ENCODE results near the gene MYMX. TPM values are rescaled to one million over a fixed set of nuclear protein-coding genes. Genes with fewer than 3 reads are reported as not detected.
"Not testable (repeated sequence)": the region's sequence is repeated elsewhere in the genome, so short reads cannot be mapped to it uniquely, and the experiment has no call there.

The MYMX gene
- total RNA-seq, 4 donors from 2014 or later, result 0.95 TPM; not detected in 3

DNA sequence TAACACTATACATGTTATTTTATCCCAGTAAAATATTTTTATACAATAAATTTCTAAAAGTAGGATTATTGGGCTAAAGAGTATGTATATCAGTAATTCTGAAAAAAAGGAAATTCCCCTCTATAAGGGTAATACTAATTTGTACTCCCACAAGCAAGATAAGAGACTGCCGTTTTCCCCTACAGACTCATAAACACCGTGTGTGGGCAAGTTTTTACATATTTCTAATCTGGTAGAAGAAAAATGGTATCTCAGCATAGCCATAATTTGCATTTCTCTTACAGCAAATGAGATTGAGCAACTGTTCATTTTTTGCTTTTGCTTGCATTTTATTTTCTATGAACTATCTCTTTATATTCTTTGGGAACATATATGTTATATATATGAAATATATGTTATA, 26.0 kb upstream of the MYMX start:
- H3K27me3 ChIP-seq, result no peaks in the 10 kb centered on the region
- H3K4me1 ChIP-seq, result peaks cover 0 to 7% (median 3%) of the 10 kb centered on the region in 4 donors
- in situ Hi-C loops (cut with MboI; ENCODE audit: low pct_ligation_motif_present in 1 of 4, low pct_unique_long_range_greater_than_20kb in 1 of 4, low sequenced_read_pairs in 3 of 4) (no loop called here), intact Hi-C loops (cut with DNase I; ENCODE audit: low total_unique reads) (no loop called here)
- DNase-seq, result no peak
- H3K36me3 ChIP-seq, result no peaks in the 10 kb centered on the region
- H3K4me3 ChIP-seq, result no peak overlapping the region
- no peak overlapping the region for H3K27ac ChIP-seq
- no peaks in the 10 kb centered on the region for H3K9me3 ChIP-seq
- no peak for TF ChIP-seq POLR2A (IDR thresholded peaks at IDR 0.05)
- no peak for TF ChIP-seq EP300 (IDR thresholded peaks at IDR 0.05; ENCODE audit: low read depth)
- TF ChIP-seq, protein P1, sequence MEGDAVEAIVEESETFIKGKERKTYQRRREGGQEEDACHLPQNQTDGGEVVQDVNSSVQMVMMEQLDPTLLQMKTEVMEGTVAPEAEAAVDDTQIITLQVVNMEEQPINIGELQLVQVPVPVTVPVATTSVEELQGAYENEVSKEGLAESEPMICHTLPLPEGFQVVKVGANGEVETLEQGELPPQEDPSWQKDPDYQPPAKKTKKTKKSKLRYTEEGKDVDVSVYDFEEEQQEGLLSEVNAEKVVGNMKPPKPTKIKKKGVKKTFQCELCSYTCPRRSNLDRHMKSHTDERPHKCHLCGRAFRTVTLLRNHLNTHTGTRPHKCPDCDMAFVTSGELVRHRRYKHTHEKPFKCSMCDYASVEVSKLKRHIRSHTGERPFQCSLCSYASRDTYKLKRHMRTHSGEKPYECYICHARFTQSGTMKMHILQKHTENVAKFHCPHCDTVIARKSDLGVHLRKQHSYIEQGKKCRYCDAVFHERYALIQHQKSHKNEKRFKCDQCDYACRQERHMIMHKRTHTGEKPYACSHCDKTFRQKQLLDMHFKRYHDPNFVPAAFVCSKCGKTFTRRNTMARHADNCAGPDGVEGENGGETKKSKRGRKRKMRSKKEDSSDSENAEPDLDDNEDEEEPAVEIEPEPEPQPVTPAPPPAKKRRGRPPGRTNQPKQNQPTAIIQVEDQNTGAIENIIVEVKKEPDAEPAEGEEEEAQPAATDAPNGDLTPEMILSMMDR (IDR thresholded peaks at IDR 0.05), result no peak
- TF ChIP-seq POLR2AphosphoS5 (IDR thresholded peaks at IDR 0.05), result no peak
- WGBS, 2 donors (ENCODE audit: low coverage in 1 of 2), result 22 to 32% methylated on average over 2 of the region's 2 CpGs

DNA sequence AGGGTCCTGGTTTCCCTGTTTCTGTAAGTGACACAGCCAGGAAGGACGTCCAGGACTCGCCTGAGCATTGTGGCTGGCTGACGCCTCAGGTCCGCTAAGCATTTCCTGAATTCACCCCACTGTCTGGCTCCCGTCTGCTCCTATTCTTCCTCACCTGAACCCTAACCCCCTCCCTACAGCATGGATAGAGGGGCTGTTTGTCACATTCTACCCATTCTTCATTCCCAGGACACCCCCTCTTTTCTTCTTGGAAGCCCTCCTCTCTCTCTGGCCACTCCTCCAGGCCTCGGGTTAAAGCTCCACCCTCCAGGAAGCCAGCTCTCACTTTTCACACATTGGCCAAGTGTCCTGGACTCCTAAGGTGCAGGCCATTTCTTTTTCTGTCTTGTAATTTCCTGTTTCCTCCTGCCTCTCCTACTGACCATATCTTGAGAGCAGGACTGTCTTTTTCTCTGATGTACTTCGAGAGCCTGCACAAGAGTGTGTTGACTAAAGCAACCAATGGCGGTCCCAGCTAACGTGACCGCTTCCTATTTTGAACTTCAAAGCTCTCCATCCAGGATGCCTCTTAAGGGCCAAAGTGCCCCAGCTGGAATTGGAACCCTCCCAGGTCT, 24.2 kb upstream of the MYMX start:
- Histone ChIP-seq H3K4me3 (no peak overlapping the region), H3K27me3 (no peaks in the 10 kb centered on the region), H3K27ac (no peak overlapping the region), H3K9me3 (no peaks in the 10 kb centered on the region), H3K36me3 (no peaks in the 10 kb centered on the region), H3K4me1 (peaks cover 0 to 7% (median 3%) of the 10 kb centered on the region in 4 donors)
- in situ Hi-C loops (cut with MboI; ENCODE audit: low pct_ligation_motif_present in 1 of 4, low pct_unique_long_range_greater_than_20kb in 1 of 4, low sequenced_read_pairs in 3 of 4) (no loop called here), intact Hi-C loops (cut with DNase I; ENCODE audit: low total_unique reads) (no loop called here)
- TF ChIP-seq, protein P1 (IDR thresholded peaks at IDR 0.05), result no peak
- no peak for TF ChIP-seq POLR2AphosphoS5 (IDR thresholded peaks at IDR 0.05)
- no peak for TF ChIP-seq EP300 (IDR thresholded peaks at IDR 0.05; ENCODE audit: low read depth)
- TF ChIP-seq POLR2A (IDR thresholded peaks at IDR 0.05), result no peak
- no peak for DNase-seq
- WGBS, 2 donors (ENCODE audit: low coverage in 1 of 2), result 63 to 69% methylated on average over 10 of the region's 10 CpGs

DNA sequence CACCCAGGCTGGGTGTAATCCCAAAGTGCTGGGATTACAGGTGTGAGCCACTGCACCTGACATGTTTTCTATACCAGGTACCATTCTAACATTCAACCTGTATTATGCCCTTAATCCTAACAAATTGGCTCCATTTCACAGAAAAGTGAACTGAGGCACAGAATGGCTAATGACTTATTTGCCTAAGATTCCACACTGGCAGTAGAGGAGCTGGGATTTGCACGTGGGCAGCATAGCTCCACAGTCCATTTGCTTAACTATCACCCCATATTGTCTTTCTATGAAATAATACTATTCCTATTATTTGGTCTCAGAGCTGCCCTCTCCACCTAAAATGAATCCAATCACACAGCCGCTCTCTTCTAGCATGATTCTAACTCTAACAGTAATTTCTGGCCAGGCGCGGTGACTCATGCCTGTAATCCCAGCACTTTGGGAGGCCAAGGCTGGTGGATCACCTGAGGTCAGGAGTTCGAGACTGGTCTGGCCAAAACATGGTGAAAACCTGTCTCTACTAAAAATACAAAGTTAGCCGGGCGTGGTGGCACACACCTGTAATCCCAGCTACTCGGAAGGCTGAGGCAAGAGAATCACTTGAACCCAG, 23.3 kb upstream of the MYMX start:
- in situ Hi-C loops (cut with MboI; ENCODE audit: low pct_ligation_motif_present in 1 of 4, low pct_unique_long_range_greater_than_20kb in 1 of 4, low sequenced_read_pairs in 3 of 4), result no loop called here
- Histone ChIP-seq H3K27ac (no peak overlapping the region), H3K27me3 (no peaks in the 10 kb centered on the region), H3K9me3 (no peaks in the 10 kb centered on the region), H3K4me1 (peaks cover 0 to 7% (median 3%) of the 10 kb centered on the region in 4 donors), H3K36me3 (no peaks in the 10 kb centered on the region), H3K4me3 (no peak overlapping the region)
- DNase-seq, result no peak
- 75 to 89% methylated on average over 1 to 8 of the region's 8 CpGs for WGBS, 2 donors (ENCODE audit: low coverage in 1 of 2)
- intact Hi-C loops (cut with DNase I; ENCODE audit: low total_unique reads), result no loop called here
- TF ChIP-seq POLR2AphosphoS5 (IDR thresholded peaks at IDR 0.05), result no peak
- TF ChIP-seq, protein P1 (IDR thresholded peaks at IDR 0.05), result no peak

DNA sequence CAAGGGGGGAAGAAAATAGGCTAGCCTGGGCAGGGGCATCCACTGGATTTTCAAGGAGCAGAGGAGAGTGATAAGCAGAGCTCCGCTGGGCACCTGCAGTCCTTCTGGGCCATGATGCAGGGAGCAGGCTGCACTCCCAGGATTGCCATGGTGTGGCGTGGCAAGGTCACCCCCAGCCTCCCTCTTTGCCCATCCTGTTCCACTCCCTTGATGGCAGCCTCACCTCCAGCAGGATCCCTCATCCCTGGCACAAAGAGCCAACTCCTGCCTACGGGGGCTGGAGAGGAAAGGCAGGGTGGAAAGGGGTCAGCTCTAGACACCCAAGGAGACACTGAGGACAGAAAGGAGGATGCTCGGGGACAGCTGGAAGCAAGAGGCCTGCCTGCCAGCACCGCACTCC, 22.4 kb upstream of the MYMX start:
- no peak overlapping the region for H3K27ac ChIP-seq
- H3K27me3 ChIP-seq, result no peaks in the 10 kb centered on the region
- H3K36me3 ChIP-seq, result no peaks in the 10 kb centered on the region
- DNase-seq, result no peak
- intact Hi-C loops (cut with DNase I; ENCODE audit: low total_unique reads), result no loop called here
- in situ Hi-C loops (cut with MboI; ENCODE audit: low pct_ligation_motif_present in 1 of 4, low pct_unique_long_range_greater_than_20kb in 1 of 4, low sequenced_read_pairs in 3 of 4), result no loop called here
- TF ChIP-seq, protein P1 (IDR thresholded peaks at IDR 0.05), result no peak
- TF ChIP-seq POLR2AphosphoS5 (IDR thresholded peaks at IDR 0.05), result no peak
- no peak for TF ChIP-seq POLR2A (IDR thresholded peaks at IDR 0.05)
- TF ChIP-seq EP300 (IDR thresholded peaks at IDR 0.05; ENCODE audit: low read depth), result no peak
- H3K4me1 ChIP-seq, result peaks cover 0 to 7% (median 3%) of the 10 kb centered on the region in 4 donors
- WGBS, 2 donors (ENCODE audit: low coverage in 1 of 2), result 85 to 87% methylated on average over 3 to 5 of the region's 5 CpGs
- no peaks in the 10 kb centered on the region for H3K9me3 ChIP-seq
- no peak overlapping the region for H3K4me3 ChIP-seq

DNA sequence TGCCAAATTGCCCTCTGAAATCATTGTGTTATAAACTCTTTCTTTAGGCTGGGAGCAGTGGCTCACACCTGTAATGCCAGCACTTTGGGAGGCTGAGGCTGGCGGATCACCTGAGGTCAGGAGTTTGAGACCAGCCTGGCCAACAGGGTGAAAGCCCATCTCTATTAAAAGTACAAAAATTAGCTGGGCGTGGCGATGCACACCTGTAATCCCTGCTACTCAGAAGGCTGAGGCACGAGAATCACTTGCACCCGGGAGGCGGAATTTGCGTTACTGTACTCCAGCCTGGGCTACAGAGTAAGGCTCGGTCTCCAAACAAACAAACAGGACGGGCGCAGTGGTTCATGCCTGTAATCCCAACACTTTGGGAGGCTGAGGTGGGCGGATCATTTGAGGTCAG, 20.4 kb upstream of the MYMX start:
- H3K4me1 ChIP-seq, result peaks cover 0 to 13% (median 8%) of the 10 kb centered on the region in 4 donors
- H3K27ac ChIP-seq; H3K36me3 ChIP-seq; H3K27me3 ChIP-seq; H3K9me3 ChIP-seq; DNase-seq; in situ Hi-C loops (cut with MboI; ENCODE audit: low pct_ligation_motif_present in 1 of 4, low pct_unique_long_range_greater_than_20kb in 1 of 4, low sequenced_read_pairs in 3 of 4); intact Hi-C loops (cut with DNase I; ENCODE audit: low total_unique reads); H3K4me3 ChIP-seq: not testable (repeated sequence)
- 90% methylated on average over 11 of the region's 11 CpGs; no CpG with 5 or more reads in 1 of the 2 donors for WGBS, 2 donors (ENCODE audit: low coverage in 1 of 2)
